ENCODE measurements around the gene RUNX3.

Gene RUNX3

GRCh38 chr1:24949331-24949881 is 19.3 kb upstream of the RUNX3 start:
- H3K27ac ChIP-seq: no peak overlapping the region
- no peak for DNase-seq (ENCODE audit: low read depth, low spot score)

DNA sequence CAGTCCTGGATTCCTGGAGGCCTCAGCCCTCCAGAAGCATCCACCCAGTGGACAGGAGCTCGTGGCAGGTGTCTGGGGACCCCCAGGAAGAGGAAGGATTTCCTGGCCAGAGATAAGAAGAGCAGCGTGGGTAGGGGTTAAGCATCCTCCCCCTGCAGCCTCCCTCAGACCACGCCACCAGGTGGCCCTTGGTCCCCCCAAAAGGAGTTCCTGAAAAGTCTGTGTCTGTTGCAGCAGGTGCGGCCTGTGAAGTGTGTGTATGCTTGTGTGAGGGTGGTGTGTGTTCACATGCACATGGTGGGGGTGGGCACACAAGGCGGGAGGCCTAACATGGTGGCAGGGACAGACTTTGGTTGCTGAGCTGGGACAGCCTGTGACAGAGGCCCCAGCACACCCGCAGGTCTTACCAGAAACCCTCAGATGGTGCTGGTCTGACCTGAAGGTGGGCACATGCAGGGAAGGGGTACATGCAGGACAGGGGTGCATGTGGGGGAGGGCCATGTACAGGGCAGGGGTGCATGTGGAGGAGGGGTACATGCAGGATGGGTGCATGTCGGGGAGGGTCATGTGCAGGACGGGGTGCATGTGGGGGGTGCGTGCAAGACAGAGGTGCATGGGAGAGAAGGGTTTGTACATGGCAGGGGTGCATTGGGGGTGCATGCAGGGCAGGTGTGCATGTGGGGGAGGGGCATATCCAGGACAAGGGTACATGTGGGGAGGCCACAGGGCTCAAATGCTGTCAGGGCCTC is 18.2 kb upstream of the RUNX3 start:
- DNase-seq (ENCODE audit: low read depth, low spot score): no peak
- no peak overlapping the region for H3K27ac ChIP-seq

- DNase-seq (ENCODE audit: low read depth, low spot score): no peak
- H3K27ac ChIP-seq: no peak overlapping the region
These were observed 17.0 kb upstream of the RUNX3 start for GRCh38 chr1:24946861-24947658.

DNA sequence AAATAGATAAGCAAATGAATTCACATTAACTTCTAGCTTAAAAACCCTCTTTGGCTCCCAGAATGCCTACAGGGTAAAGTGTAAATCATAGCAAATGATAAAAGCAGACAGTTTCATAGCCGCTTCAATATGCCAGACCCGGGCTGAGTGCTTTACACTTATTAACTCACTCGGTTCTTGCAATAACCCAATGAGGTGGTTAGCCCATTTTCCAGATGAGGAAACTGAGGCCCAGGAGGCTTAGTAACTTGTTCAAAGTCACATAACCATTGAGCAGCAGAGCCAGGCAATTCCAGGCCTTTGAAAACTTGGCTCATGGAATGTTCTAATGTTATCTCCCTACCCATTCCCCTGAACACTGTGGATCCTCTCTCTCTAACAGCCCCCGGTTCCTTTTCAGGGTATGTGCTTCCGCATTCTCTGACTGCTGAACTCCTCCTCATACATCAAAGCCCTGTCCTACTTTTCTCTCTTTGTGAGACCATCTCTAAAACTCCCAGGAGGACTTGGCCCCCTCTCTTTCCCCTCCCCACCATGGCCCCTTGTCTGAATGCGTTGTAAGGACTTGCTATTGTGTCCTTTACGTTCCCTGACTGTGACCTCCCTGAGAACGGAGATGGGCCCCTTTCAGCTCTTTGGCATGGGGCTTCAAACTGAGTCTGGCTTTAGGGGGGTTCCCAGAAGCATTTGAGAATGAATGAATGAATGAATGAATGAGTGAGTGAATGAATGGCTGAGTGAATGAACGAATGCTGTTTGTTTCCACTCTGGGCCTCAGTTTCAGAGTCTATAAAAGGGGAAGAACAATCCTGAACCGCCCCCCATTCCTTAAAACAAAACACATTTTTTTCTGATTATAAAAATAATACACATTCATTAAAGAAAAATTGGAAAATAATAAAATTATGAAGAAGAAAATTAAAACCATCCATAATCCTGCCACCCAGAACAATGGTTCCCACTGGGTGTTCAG is 15.6 kb upstream of the RUNX3 start:
- no peak for DNase-seq (ENCODE audit: low read depth, low spot score)
- no peak overlapping the region for H3K27ac ChIP-seq

GRCh38 chr1:24944318-24944717 is 14.2 kb upstream of the RUNX3 start:
- DNase-seq (ENCODE audit: low read depth, low spot score): no peak

GRCh38 chr1:24942789-24943188 is 12.7 kb upstream of the RUNX3 start:
- no peak for DNase-seq (ENCODE audit: low read depth, low spot score)

More at GRCh38 chr1:24944318-24944717, 14.2 kb upstream of the RUNX3 start:
- H3K27ac ChIP-seq: no peak overlapping the region

DNA sequence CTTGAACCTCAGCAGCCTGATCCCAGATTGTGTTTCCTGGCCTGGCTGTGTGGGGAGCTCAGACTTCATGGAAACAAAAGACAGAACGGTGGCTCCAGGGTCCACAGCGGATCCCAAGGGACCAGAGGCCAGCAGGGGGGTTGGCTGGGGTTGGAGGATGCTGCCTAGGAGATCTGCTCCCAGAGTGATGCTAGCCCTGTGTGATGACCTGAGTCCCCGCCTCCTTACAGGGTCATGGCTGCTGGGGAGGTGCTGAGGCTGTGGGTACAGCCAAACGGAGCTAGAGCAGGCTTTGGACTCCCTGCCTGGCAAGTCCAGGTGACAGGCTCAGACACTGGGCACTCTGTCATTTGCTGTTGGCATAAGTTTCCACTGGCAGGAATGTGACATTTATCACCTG is 11.5 kb upstream of the RUNX3 start:
- no peak for DNase-seq (ENCODE audit: low read depth, low spot score)
- no peak overlapping the region for H3K27ac ChIP-seq

More at GRCh38 chr1:24942789-24943188, 12.7 kb upstream of the RUNX3 start:
- H3K27ac ChIP-seq: no peak overlapping the region

DNA sequence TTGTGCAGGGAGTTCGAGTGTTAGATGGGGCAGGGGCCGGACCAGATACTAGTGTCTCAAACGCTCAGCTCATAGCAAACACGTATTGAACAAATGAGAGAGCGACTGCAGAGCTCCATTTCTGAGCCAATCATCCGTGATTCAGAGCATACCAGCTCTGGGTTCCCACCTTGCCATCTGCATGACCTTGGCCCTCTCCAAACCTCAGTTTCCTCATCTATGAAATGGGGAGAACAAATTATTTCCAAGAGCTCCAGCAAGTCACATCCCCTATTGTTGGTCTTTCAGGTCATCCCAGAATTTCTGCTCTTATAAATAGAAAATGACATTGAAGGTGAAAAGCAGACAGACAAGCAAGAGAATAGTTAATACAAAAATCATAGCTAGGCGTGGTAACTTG is 10.2 kb upstream of the RUNX3 start:
- DNase-seq (ENCODE audit: low read depth, low spot score): no peak
- no peak overlapping the region for H3K27ac ChIP-seq

- no peak overlapping the region for H3K27ac ChIP-seq
- DNase-seq (ENCODE audit: low read depth, low spot score): no peak
These were observed 9.7 kb upstream of the RUNX3 start for GRCh38 chr1:24939675-24940193.

DNA sequence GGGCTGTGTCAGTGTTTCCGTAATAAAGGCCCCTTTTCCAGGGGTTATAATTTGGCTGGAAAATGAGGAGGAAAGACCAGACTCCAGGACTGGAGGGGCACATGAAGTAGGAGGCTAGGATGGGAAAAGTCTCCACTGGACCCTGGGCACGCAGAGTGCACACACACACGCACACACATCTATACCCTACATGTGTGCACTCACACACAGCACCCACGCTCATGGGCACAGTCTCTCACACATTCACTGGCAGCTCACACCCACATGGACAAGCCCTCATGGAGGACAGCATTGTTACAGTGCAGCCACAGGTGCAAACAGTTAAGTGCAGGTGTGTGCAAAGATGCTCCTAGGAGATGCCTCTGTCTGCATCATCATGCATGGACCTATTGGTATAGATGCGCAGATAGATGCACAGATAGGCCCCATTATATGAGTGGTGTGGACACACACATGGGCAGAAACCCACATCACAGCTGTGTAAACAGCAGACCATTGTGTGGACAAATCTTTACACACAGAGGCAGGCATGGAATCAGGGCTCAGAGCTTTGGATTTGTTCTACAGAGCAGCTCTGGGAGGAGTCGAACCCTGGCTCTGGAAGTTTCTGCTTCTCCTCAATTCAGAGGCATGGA is 9.1 kb upstream of the RUNX3 start:
- DNase-seq (ENCODE audit: low read depth, low spot score): no peak
- H3K27ac ChIP-seq: no peak overlapping the region

DNA sequence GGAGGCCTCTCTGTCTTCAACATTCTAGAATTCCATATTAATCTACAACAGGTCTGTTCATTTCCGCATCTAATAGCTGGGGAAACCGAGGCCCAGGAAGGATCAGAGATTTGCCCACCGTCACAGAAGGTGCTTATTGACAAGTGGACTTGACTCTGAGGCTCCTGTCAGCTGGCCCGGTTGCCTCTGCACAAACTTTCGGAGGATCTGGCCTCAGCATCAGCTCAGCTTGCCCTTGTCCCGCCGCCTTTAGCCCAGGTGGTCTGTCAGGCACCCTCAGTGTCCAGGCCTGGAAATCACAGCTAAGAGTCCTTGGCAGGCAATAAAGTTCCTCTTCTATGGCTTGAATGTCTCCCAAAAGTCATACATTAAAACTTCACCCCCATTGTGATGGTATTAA is 8.2 kb upstream of the RUNX3 start:
- H3K27ac ChIP-seq: no peak overlapping the region
- DNase-seq (ENCODE audit: low read depth, low spot score): no peak

DNA sequence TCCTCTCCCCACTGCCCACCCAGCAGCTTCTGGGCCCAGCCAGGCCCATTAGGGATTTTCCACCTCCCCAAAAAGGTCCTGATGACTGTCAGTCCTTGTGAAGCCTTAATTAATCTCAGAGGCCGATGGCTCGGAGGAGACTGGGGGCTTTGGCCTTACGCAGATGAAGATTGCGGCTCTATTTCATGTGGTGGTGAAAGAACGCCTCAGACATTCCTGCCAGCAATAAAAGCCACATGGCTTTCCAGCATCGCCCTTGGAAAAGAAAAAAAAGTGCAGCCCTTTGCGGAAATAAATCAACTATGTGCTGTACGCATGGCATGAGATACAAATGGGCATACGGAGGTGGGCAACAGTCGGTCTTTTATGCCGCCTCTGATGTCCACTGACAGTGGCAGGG is 6.6 kb upstream of the RUNX3 start:
- DNase-seq (ENCODE audit: low read depth, low spot score): no peak
- no peak overlapping the region for H3K27ac ChIP-seq

- DNase-seq (ENCODE audit: low read depth, low spot score): no peak
- no peak overlapping the region for H3K27ac ChIP-seq
These were observed 5.8 kb upstream of the RUNX3 start for GRCh38 chr1:24935615-24936484.

GRCh38 chr1:24935196-24935526 is 5.1 kb upstream of the RUNX3 start:
- no peak overlapping the region for H3K27ac ChIP-seq
- DNase-seq (ENCODE audit: low read depth, low spot score): no peak

GRCh38 chr1:24934310-24935195 is 4.5 kb upstream of the RUNX3 start:
- DNase-seq (ENCODE audit: low read depth, low spot score): no peak
- no peak overlapping the region for H3K27ac ChIP-seq

GRCh38 chr1:24933468-24933867 is 3.4 kb upstream of the RUNX3 start:
- H3K27ac ChIP-seq: no peak overlapping the region
- DNase-seq (ENCODE audit: low read depth, low spot score): no peak

DNA sequence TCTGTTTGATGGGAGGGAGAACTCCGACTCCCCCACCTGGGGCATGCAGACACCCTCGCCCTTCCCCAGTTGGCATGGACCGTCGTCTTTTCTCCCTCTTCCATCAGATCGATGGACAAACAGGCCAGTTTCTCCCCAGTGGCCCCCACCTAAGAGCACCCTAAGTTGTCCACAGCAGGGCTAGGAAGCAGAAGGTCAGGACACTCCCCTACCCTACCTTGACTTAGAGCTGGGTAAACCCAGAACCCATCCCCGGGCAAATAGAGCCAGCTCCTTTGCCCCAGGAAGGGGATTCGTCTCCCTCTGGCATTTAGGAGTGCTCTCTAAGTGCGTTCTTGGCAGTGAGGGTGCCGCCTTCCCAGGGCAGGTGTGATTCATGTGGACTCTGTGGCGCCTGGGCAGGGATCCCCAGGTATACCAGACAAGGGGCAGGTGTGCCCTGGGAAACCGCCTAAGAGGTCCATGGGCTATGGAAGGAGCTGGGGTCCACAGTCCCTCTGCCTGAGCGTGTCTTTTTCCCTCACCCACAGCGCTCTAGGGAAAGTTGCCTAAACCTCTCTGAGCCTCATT is 2.7 kb upstream of the RUNX3 start:
- H3K27ac ChIP-seq: no peak overlapping the region
- DNase-seq (ENCODE audit: low read depth, low spot score): no peak

All from epithelial cell of prostate (primary cell).